GM13976 (cell line): ENCODE data around the gene CRISPLD2.

Experiments
- DNase-seq: peaks from one replicate; pipeline ENCODE4 v3.0.0; 2012; ENCODE audit warnings: low spot score
- CTCF ChIP-seq: IDR thresholded peaks from 2 replicates; pipeline ENCODE4 v1.5.1; 2012; ENCODE audit warnings: borderline replicate concordance, mild to moderate bottlenecking; ENCODE audit not compliant: insufficient read depth; ENCODE audit errors: extremely low read depth, missing control alignments, control extremely low read depth
- in situ Hi-C: fragments of 300-500 bp; cut with MboI; formaldehyde crosslinking; loops from one replicate; pipeline ENCODE4 v1.12.0; 2022; ENCODE audit warnings: low sequenced_read_pairs, mixed read lengths, inconsistent platforms; ENCODE audit not compliant: unreplicated experiment

The CRISPLD2 gene

GRCh38 chr16:84892097-84892496 is 72.3 kb downstream of the CRISPLD2 start:
- no peak for TF ChIP-seq CTCF
- in situ Hi-C loops, result no loop called here
- DNase-seq, result no peak

GRCh38 chr16:84893467-84893848 is 73.7 kb downstream of the CRISPLD2 start:
- DNase-seq, result no peak
- no peak for TF ChIP-seq CTCF
- in situ Hi-C loops, result no loop called here

GRCh38 chr16:84893849-84894599 is 74.2 kb downstream of the CRISPLD2 start:
- in situ Hi-C loops, result no loop called here
- no peak for TF ChIP-seq CTCF
- no peak for DNase-seq

GRCh38 chr16:84895016-84895415 is 75.2 kb downstream of the CRISPLD2 start:
- DNase-seq, result no peak
- no peak for TF ChIP-seq CTCF
- in situ Hi-C loops, result no loop called here

GRCh38 chr16:84896847-84897246 is 77.1 kb downstream of the CRISPLD2 start:
- no peak for TF ChIP-seq CTCF
- in situ Hi-C loops, result no loop called here
- DNase-seq, result no peak

GRCh38 chr16:84897911-84898377 is 78.2 kb downstream of the CRISPLD2 start:
- TF ChIP-seq CTCF, result no peak
- no peak for DNase-seq
- in situ Hi-C loops, result no loop called here
